ENCODE data around the gene FAM76A.
"Not testable (repeated sequence)": the region's sequence is repeated elsewhere in the genome, so short reads cannot be mapped to it uniquely, and the experiment has no call there.

Gene FAM76A

GRCh38 chr1:27725374-27726172 lies at the start of gene FAM76A:
Gene FAM76A, plus strand, starts transcription at chr1:27725961. Its CDS starts 120 bp downstream, at chr1:27726081.
- Mint-ChIP-seq H3K27me3 (no peaks in the 10 kb centered on the region), H3K4me3 (peak within 1 kb of the TSS; percentile 92 to 95), H3K9me3 (no peaks in the 10 kb centered on the region), H3K4me1 (peaks cover 17% of the 10 kb centered on the region), H3K27ac (peak within 1 kb of the TSS; percentile 97 to 100)
- ATAC-seq (peak; percentile 96), DNase-seq (peak; percentile 100)

- Mint-ChIP-seq H3K27me3 (no peaks in the 10 kb centered on the region), H3K27ac (no peak overlapping the region), H3K4me3 (no peak overlapping the region), H3K4me1 (peaks cover 12% of the 10 kb centered on the region), H3K9me3 (peaks cover 2 to 12% of the 10 kb centered on the region in 2 donors)
- DNase-seq (no peak), ATAC-seq (no peak)
Measured at GRCh38 chr1:27676410-27676809, 49.4 kb upstream of the FAM76A start.

- DNase-seq (no peak), ATAC-seq (no peak)
- H3K27me3 Mint-ChIP-seq, result no peaks in the 10 kb centered on the region
- no peak overlapping the region for H3K27ac Mint-ChIP-seq
- H3K9me3 Mint-ChIP-seq, result peaks cover 6 to 28% of the 10 kb centered on the region in 2 donors
- no peaks in the 10 kb centered on the region for H3K4me1 Mint-ChIP-seq
- no peak overlapping the region for H3K4me3 Mint-ChIP-seq
Measured at GRCh38 chr1:27678747-27679146, 47.0 kb upstream of the FAM76A start.

GRCh38 chr1:27680225-27680791 lies 45.5 kb upstream of the FAM76A start:
- H3K27ac Mint-ChIP-seq, H3K4me1 Mint-ChIP-seq, H3K27me3 Mint-ChIP-seq, ATAC-seq, DNase-seq, H3K4me3 Mint-ChIP-seq: not testable (repeated sequence)
- peaks cover 6 to 28% of the 10 kb centered on the region in 2 donors for H3K9me3 Mint-ChIP-seq

- not testable (repeated sequence) for H3K27ac Mint-ChIP-seq, H3K27me3 Mint-ChIP-seq, DNase-seq, H3K4me3 Mint-ChIP-seq, ATAC-seq, H3K4me1 Mint-ChIP-seq
- peaks cover 6 to 28% of the 10 kb centered on the region in 2 donors for H3K9me3 Mint-ChIP-seq
Measured at GRCh38 chr1:27681580-27681979, 44.2 kb upstream of the FAM76A start.

- Mint-ChIP-seq H3K9me3 (peaks cover 6 to 28% of the 10 kb centered on the region in 2 donors), H3K27ac (no peak overlapping the region), H3K4me3 (no peak overlapping the region), H3K4me1 (no peaks in the 10 kb centered on the region), H3K27me3 (no peaks in the 10 kb centered on the region)
- DNase-seq, result no peak
- no peak for ATAC-seq
Measured at GRCh38 chr1:27682351-27682944, 43.3 kb upstream of the FAM76A start.

GRCh38 chr1:27684176-27684575 lies 41.6 kb upstream of the FAM76A start:
- peaks cover 6 to 28% of the 10 kb centered on the region in 2 donors for H3K9me3 Mint-ChIP-seq
- H3K27ac Mint-ChIP-seq, result no peak overlapping the region
- no peaks in the 10 kb centered on the region for H3K4me1 Mint-ChIP-seq
- DNase-seq (no peak), ATAC-seq (no peak)
- no peak overlapping the region for H3K4me3 Mint-ChIP-seq
- H3K27me3 Mint-ChIP-seq, result no peaks in the 10 kb centered on the region

GRCh38 chr1:27686223-27686990 lies 39.4 kb upstream of the FAM76A start:
- Mint-ChIP-seq H3K4me1 (peaks cover 8% of the 10 kb centered on the region), H3K27me3 (peaks cover 8% of the 10 kb centered on the region), H3K27ac (no peak overlapping the region), H3K9me3 (peaks cover 4 to 16% of the 10 kb centered on the region in 2 donors), H3K4me3 (no peak overlapping the region)
- DNase-seq (no peak), ATAC-seq (no peak)

- peaks cover 0 to 1% of the 10 kb centered on the region in 2 donors for H3K9me3 Mint-ChIP-seq
- no peak for ATAC-seq
Measured at GRCh38 chr1:27687906-27688305, 37.9 kb upstream of the FAM76A start.

GRCh38 chr1:27689423-27690173 lies 36.2 kb upstream of the FAM76A start:
- ATAC-seq (no peak), DNase-seq (no peak)
- H3K4me3 Mint-ChIP-seq, result no peak overlapping the region
- H3K9me3 Mint-ChIP-seq, result no peaks in the 10 kb centered on the region
- peaks cover 8% of the 10 kb centered on the region for H3K27me3 Mint-ChIP-seq
- H3K27ac Mint-ChIP-seq, result no peak overlapping the region
- H3K4me1 Mint-ChIP-seq, result peaks cover 8% of the 10 kb centered on the region

More at GRCh38 chr1:27687906-27688305, 37.9 kb upstream of the FAM76A start:
- peaks cover 8% of the 10 kb centered on the region for H3K27me3 Mint-ChIP-seq
- H3K27ac Mint-ChIP-seq, result no peak overlapping the region
- peaks cover 8% of the 10 kb centered on the region for H3K4me1 Mint-ChIP-seq
- no peak overlapping the region for H3K4me3 Mint-ChIP-seq
- DNase-seq, result no peak

GRCh38 chr1:27690183-27690582 lies 35.6 kb upstream of the FAM76A start:
- Mint-ChIP-seq H3K4me3 (no peak overlapping the region), H3K27ac (no peak overlapping the region)
- ATAC-seq, result no peak

GRCh38 chr1:27696835-27697234 lies 28.9 kb upstream of the FAM76A start:
- H3K27ac Mint-ChIP-seq, ATAC-seq, H3K4me1 Mint-ChIP-seq, DNase-seq, H3K4me3 Mint-ChIP-seq, H3K27me3 Mint-ChIP-seq, H3K9me3 Mint-ChIP-seq: not testable (repeated sequence)

More at GRCh38 chr1:27690183-27690582, 35.6 kb upstream of the FAM76A start:
- no peak for DNase-seq
- peaks cover 8% of the 10 kb centered on the region for H3K27me3 Mint-ChIP-seq
- no peaks in the 10 kb centered on the region for H3K9me3 Mint-ChIP-seq
- peaks cover 8% of the 10 kb centered on the region for H3K4me1 Mint-ChIP-seq

- DNase-seq (no peak), ATAC-seq (no peak)
- Mint-ChIP-seq H3K27me3 (no peaks in the 10 kb centered on the region), H3K4me1 (no peaks in the 10 kb centered on the region), H3K4me3 (no peak overlapping the region), H3K27ac (no peak overlapping the region), H3K9me3 (peaks cover 9 to 14% of the 10 kb centered on the region in 2 donors)
Measured at GRCh38 chr1:27704958-27705357, 20.8 kb upstream of the FAM76A start.

GRCh38 chr1:27705545-27705944 lies 20.2 kb upstream of the FAM76A start:
- H3K4me1 Mint-ChIP-seq, result no peaks in the 10 kb centered on the region
- ATAC-seq, result no peak
- no peaks in the 10 kb centered on the region for H3K27me3 Mint-ChIP-seq
- no peak overlapping the region for H3K4me3 Mint-ChIP-seq
- H3K27ac Mint-ChIP-seq, result no peak overlapping the region
- no peak for DNase-seq
- peaks cover 9 to 14% of the 10 kb centered on the region in 2 donors for H3K9me3 Mint-ChIP-seq

GRCh38 chr1:27710574-27710973 lies 15.2 kb upstream of the FAM76A start:
- ATAC-seq (no peak), DNase-seq (no peak)
- Mint-ChIP-seq H3K4me3 (no peak overlapping the region), H3K9me3 (peaks cover 0 to under 1% of the 10 kb centered on the region in 2 donors), H3K4me1 (no peaks in the 10 kb centered on the region), H3K27me3 (no peaks in the 10 kb centered on the region), H3K27ac (no peak overlapping the region)

Data from stimulated activated naive CD8-positive, alpha-beta T cell treated with anti-CD3 and anti-CD28 coated beads, Interleukin-15, amount 100 ng/mL, for 72 hours (primary cell).